ENCODE data around the gene SDCCAG8.
"Not testable (repeated sequence)": the region's sequence is repeated elsewhere in the genome, so short reads cannot be mapped to it uniquely, and the experiment has no call there.

Gene SDCCAG8

DNA sequence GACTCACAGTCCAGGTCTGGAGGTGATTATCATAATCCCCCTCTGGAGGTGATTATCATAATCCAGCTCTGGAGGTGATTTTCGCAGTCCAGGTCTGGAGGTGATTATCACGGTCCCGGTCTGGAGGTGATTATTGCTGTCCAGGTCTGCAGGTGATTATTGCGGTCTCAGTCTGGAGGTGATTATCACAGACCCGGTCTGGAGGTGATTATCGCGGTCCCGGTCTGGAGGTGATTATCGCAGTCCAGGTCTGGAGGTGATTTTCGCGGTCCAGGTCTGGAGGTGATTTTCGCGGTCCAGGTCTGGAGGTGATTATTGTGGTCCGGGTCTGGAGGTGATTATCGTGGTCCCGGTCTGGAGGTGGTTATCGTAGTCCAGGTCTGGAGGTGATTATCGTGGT, 76.6 kb downstream of the SDCCAG8 start:
- no peak for DNase-seq (ENCODE audit: low read depth in 2 of 2)

DNA sequence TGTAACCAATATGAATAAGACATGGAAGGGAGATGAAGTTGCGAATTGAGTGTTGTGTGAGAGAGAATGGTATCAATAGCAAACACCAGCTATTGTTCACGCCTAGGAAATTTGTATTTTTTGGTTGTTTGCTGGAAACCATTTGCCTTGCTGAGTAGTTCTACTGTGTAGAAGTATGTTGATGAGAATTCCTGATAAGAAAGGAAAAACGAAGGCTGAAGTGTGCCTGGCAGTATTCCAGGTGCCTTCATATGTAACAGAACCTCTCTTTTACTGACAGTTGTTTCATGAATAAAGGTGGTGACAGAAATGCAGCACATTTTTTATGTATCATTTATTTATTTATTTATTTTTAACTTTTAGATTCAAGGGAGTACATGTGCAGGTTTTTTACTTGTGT, 79.5 kb downstream of the SDCCAG8 start:
- no peak for DNase-seq (ENCODE audit: low read depth in 2 of 2)

DNA sequence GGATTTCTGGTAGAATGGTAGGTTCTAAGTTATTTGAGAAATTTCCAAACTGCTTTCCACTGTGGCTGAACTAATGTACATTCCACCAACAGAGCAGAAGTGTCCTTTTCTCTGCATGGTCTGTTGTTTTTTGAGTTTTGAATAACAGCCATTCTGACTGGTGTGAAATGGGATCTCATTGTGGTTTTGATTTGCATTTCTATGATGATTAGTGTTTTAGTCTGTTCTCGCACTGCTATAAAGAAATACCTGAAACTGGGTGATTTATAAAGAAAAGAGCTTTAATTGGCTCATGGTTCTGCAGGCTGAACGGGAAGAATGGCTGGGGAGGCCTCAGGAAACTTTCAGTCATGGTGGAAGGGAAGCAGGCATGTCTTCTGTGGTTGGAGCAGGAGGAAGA, 80.3 kb downstream of the SDCCAG8 start:
- no peak for DNase-seq (ENCODE audit: low read depth in 2 of 2)

DNA sequence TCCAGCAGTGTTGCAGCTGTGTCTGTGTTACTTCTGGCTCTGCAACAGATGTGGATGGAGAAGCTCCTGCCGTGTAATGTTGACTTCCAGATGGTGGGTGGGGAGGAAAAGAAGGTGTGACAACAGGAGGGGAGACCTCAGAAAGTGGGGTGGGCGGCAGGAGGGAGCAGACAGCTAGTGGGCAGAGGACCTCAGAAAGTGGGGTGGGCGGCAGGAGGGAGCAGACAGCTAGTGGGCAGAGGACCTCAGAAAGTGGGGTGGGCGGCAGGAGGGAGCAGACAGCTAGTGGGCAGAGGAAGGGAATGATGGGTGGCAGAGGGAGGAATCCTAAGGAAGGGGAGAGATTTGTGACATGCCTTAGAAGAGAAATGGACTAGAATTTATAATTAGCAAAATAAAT, 83.0 kb downstream of the SDCCAG8 start:
- DNase-seq (ENCODE audit: low read depth in 2 of 2), result not testable (repeated sequence)

DNA sequence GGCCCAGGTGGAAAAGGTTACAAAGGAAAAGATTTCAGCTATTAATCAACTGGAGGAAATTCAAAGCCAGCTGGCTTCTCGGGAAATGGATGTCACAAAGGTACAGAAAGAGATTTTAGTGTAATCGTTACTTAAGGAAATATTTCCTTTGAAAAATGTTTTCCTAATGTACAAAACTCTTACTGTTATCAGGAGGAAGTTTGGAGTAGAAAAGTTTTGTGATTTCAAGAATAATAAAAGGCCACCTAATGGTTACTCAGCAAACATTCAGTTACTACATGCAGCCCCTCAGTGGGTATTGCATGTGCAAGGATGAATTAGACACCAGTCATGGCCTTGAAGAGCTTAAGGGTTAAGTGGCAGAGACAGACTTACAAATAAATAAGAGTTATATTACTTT, 85.2 kb downstream of the SDCCAG8 start:
- no peak for DNase-seq (ENCODE audit: low read depth in 2 of 2)

DNA sequence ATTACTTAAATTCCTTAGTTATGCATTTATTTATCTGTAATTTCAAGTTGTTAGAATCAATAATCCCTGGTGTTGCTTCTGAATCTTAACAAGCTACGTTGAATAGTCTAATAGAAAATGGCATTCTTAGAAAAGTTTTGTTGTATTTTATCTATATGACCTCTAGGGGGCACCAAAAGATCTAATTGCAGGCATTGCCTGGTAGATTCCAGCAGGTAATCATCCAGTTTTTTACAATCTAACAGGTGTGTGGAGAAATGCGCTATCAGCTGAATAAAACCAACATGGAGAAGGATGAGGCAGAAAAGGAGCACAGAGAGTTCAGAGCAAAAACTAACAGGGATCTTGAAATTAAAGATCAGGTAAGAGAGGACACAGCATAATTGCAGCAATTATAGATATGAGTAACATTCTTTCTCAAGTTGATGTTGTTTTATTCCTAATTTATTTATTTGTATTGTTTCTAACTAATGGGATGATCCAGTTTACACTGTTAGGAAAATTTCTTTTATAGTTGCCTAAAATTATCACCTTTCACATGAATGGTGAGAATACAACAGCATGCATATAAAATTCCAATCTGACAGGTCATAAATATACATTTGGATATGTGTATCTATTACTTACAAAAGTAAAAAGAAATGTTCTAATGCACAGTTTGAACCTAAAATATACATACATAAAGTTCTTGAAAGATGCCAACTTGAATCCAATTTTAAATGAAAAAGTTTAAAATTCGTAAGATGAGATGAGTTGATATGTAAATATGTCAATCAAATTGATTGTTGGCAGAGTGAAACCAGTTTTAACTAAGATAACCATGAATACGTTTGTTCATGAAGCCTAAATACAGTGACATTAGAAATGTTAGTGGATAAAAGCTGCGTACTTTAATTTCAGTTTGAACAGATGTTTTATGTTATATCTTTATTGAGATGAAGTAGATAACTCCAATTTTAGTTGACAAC, 88.4 kb downstream of the SDCCAG8 start:
- DNase-seq (ENCODE audit: low read depth in 2 of 2), result no peak

DNA sequence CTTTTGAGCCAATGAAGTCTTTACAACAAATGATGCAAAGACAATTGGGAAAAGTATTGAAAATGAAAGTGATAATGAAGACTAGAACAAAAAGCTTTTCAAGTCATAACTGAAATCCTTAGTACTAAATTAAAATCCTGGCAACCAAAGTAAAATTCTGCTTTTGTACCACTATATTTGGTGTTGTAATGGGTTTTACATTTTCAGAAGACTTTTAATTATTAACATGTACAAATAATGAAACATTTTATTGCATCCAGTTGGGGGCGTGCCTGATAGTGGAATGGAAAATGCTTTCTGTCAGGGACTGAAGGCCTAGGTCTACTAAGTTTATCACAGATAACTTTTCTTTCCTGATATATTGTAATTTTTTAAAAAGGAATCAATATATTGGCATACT, 89.4 kb downstream of the SDCCAG8 start:
- no peak for DNase-seq (ENCODE audit: low read depth in 2 of 2)

DNA sequence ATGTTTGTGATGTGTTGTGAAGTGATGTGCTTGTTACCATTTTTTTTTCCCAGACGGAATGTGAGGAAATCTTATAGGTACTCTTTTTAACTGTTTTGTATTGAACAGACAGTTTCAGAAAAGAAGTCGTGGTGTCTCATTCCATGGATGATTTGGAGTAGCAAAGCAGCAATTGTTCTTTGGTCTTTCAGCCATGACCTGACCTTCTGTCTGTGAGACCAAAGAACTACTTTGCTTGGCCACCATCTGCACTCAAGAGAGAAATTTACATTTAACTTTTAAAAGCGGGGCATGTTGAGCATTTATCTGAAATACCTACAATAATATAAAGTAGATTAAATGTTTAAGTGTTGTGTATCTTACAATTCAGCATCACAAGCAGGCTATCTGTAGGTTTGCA, 90.2 kb downstream of the SDCCAG8 start:
- no peak for DNase-seq (ENCODE audit: low read depth in 2 of 2)

DNA sequence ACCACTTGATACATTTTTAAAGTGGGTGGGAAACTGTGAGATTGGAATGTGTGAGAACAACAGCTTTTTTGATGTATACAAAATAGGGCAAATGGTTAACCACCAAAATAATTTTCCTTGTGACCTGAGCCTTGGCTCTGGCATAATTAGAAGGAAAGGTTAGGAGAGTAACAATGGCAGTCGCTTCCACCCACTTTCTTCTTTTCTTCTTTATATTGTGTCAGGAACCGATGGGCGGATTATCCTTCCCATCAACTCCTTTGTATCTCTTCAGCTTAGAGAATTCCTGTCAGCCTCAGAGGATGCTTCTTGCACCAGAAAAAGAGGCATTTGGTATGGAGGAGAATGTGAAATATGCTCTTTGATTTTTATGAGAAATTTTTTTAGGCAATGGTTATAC, 90.6 kb downstream of the SDCCAG8 start:
- DNase-seq (ENCODE audit: low read depth in 2 of 2), result no peak

DNA sequence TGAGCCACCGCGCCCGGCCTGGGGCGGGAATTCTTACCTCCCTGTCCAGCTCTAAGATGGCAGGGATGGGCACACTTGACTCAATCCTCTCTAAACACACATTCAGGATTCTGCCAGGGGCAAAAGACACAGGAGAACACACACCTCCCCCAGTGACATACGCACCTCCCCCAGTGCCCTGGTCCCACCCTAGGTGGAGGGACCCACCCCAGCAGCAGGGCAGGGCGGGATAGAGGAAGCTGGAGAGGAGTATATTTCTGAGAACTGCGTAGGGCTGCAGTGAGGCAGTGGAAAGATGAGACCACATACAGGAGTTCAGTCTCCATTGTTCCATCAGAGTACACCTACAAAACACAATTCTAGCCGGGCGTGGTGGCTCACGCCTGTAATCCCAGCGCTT, 92.5 kb downstream of the SDCCAG8 start:
- DNase-seq (ENCODE audit: low read depth in 2 of 2), result no peak

DNA sequence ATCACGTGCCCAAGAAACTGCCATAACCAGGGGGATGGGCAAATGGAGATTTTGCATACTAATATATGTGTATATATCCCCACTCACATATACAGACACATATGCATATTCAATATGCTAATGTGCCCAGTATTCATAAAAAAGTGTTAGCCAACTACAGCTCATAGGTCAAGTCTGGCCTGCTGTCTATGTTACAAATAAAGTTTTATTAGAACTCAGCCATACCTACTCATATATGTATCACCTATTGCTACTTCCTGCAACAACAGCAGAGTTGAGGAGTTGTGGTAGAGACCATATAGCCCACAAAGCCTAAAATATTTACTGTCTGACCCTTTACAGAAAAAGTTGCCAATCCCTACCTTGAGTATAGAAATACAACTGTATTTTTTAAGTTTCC, 93.3 kb downstream of the SDCCAG8 start:
- no peak for DNase-seq (ENCODE audit: low read depth in 2 of 2)

DNA sequence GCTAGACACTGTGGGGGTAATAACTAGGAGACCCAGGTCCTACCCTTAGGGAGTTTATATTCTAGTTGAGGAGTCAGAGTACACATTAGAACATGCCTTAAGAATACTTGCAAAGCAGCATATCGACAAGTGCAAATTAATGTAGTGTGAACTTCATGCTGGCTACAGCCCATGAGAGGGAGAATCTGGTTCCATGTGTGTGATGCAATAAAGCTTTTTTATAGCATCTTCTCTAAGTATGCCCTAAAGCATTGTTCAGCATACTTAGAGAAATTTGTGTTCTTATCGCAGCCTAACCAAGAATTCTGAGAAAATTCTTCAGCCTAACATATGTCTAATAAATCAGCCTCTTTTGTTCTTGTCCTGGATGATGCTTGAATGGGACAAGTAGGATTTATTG, 95.5 kb downstream of the SDCCAG8 start:
- DNase-seq (ENCODE audit: low read depth in 2 of 2), result no peak

DNA sequence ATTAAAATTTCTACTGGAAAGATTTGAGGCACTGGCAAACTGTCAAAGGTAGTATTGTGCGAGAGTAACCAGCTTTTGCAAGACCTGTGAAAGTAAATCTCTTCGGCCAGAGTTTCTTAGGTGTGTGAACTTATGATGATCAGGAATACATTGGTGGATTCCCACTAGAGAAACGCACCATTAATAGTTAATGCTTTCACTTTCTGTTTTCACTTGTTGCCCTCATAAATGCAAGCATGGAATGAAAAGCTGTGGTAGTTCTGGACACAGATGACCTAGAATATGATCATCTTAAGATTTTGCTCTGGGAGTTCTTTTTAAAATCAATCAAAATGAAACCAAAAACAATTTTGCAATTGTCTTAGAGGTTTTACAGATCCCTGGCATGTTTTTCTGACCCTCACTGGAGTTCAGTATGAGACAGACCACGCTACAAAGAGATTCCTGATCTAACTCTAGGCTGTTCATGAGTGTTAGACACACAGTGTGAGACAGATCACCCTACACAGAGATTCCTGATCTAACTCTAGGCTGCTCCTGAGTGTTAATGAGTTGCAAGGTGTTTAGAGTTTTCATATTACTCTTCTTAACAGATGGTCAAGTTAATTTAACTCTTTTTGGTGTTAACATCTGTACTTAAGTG, 98.8 kb downstream of the SDCCAG8 start:
- no peak for DNase-seq (ENCODE audit: low read depth in 2 of 2)

DNA sequence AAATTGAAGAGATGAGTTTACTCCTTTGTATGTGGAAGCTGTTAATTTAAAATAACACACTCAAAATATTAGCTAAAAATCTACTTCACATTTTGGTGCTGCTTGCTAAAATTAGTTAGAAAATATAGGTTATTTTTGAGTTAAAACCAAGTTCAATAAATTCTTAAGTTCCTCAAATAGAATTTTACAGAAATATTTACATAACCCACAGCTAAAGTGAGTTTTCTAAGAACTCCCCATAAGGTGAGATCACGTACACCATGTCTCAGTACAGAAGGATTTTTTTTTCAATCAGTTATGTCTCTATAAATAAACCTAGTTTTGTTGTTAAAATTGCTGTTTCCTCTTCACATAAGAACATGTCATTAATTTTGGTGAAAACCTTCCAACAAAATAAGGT, 108.0 kb downstream of the SDCCAG8 start:
- DNase-seq (ENCODE audit: low read depth in 2 of 2), result no peak

DNA sequence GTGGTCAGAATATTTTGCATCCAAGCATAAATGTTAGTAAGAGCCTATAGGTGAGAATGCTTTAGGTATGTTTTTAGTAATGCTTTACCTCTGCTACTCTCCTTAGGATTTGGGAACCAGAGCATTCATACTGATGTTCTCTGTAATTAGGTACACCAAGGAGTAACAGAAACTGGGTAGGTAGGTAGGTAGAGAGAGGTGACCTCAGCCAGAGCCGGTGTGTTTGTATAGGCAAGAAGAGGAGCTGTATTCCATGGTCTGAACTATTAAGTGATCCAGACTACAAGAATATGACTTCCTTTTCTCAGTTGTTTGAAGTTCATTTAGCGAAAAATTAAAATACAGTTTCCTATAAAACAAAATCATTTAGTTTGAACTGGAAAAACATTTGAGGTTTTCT, 108.5 kb downstream of the SDCCAG8 start:
- no peak for DNase-seq (ENCODE audit: low read depth in 2 of 2)

DNA sequence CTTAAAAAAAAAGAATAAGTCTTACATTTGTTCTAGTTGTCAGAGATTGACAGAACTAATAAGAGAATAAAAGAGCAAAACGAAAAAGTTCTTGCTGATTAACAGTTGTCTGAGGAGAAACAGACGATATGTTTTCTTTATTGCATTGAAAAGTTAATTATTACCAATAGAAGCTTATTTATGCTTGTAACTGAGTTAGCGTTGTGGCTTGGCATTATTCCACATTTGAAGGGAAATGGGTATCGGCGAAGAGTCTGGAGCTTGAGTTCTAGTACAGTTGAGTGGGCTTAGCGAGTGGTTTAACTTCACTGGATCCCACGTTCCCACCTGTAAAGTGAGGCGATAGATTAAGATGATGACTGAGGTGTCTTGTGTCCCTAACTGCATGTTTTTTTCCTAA, 109.0 kb downstream of the SDCCAG8 start:
- DNase-seq (ENCODE audit: low read depth in 2 of 2), result no peak

DNA sequence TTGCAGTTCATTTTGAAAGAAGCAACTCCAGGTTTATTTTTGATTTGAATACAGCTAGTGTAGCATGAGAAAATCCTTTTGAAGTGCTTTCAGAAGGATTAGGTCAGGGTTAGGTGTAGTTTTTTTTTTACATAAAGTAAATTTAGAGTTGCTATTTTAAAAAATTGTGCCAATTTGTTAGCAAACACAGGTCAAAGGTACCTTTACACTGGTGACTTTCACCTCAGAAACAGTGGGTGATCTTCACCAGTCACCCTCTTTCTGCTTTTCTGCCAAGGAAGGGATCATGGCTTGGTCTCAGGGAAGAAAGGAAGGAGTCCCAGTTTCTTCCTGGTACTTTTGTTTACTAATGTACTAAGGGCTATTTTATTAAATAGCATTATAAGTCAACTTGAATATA, 111.5 kb downstream of the SDCCAG8 start:
- DNase-seq (ENCODE audit: low read depth in 2 of 2), result no peak

DNA sequence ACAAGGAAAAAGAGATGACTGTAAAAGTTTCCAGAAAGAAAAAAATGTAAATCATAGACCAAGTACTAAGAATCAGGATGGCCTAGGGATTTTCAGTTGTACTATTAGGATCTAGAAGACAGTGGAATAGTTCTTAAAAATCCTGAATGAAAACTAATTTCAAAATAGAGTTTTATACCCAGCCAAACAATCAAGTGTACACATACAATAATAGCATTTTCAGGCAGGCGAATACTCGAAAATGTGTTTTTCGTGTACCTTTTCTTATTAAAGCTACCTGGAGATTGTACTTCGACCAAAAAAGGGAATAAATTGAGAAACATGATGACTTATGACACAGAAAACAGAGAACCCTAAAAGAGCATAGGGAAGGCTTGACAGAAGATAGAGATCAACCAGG, 118.6 kb downstream of the SDCCAG8 start:
- no peak for DNase-seq (ENCODE audit: low read depth in 2 of 2)

DNA sequence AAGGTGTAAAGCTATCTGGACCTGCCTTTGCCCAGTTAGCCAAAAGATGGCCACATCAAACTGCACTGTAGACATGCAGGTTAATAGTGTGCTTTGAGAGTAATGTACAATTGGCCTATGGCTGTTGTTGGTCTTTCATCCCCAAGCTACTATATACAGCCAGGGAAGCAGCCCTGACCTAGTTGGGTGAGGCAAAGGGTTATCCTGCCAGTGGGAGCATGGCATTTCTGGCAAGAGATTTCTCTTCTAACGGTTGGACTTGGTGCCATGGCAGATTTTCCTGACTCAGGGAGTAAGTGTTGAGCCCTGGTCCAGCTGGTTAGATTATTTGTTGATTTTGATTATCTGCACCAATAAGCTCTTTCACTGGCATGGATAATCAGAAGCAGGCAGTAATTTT, 119.8 kb downstream of the SDCCAG8 start:
- DNase-seq (ENCODE audit: low read depth in 2 of 2), result no peak

DNA sequence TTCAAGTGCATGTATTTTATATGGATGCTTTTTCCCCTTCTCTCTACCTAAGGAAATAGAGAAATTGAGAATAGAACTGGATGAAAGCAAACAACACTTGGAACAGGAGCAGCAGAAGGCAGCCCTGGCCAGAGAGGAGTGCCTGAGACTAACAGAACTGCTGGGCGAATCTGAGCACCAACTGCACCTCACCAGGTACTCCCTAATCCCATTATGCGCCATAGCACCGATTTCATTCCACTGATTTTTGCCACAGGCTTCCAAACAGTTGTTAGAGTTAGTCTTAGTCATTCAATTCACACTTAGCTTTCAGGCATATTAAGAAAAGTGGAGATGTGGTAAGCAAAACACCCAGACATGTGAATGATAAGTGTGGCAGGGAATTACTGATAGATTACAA, 122.8 kb downstream of the SDCCAG8 start:
- DNase-seq (ENCODE audit: low read depth in 2 of 2), result no peak

DNA sequence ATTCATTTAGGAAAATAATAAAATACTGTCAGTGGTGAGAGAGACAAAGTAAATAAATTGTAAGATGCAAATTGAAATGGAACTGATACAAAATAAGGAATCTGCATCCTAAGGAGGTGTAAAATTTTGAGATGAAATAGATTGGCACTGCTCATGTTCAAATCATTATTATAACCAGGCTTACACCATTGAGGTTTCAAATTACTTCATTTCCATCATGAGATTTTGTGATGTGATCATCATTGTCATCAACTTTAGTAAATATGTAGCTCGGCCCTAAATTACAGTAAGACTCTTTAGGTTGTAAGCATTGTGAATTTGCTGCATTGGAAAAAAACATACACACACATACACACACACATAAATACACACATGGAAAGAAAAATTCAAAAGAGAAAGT, 123.4 kb downstream of the SDCCAG8 start:
- no peak for DNase-seq (ENCODE audit: low read depth in 2 of 2)

DNA sequence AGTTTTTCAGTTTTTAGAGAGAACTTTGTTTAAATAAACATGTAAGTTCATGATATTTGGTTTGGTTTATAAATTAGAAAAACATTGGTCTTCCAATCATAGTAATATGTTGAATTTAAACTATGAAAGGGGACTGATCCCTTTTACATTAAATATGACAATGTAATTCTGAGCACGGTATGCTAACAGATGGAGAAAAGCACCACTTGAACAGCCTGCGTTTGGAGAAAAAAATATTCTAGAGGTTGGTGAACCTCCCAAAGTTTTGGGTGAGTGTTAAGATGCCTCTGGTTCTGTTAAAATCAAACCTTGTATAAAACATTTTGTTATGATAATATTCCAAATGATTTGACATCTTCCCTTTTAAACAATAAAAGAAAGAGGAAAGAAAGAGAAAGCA, 123.9 kb downstream of the SDCCAG8 start:
- no peak for DNase-seq (ENCODE audit: low read depth in 2 of 2)

DNA sequence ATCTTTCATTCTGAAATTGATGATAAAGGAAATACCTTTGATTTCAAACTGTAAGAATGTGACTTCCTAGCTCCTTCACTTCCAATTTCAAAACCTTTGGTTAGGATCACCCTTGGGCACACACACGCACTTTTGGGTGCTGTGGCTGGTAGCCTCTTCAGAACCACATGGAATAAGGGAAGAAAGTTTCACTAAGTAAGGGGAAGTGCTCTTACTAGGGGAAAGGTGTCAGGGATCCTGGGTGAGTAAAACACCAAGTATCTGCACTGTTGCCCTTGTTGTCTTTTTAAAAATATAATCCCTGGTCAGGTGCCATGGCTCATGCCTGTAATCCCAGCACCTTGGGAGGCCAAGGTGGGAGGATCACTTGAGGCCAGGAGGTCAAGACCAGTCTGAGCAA, 132.4 kb downstream of the SDCCAG8 start:
- DNase-seq (ENCODE audit: low read depth in 2 of 2), result no peak
